Activated CD4-positive, CD25-positive, alpha-beta regulatory T cell treated with anti-CD3 and anti-CD28 coated beads, Interleukin-2, amount 50 U/mL, for 72 hours (primary cell): ENCODE measurements around the gene APOE.
"Not testable (repeated sequence)": the region's sequence is repeated elsewhere in the genome, so short reads cannot be mapped to it uniquely, and the experiment has no call there.

Experiments
- DNase-seq: peaks from one replicate; pipeline ENCODE4 v3.0.0; 2021

The APOE gene

GRCh38 chr19:44905437-44906160 lies at the start of gene APOE:
APOE (plus strand) TSS chr19:44905796; CDS start chr19:44906625, 829 bp downstream.
- DNase-seq, result no peak

DNA sequence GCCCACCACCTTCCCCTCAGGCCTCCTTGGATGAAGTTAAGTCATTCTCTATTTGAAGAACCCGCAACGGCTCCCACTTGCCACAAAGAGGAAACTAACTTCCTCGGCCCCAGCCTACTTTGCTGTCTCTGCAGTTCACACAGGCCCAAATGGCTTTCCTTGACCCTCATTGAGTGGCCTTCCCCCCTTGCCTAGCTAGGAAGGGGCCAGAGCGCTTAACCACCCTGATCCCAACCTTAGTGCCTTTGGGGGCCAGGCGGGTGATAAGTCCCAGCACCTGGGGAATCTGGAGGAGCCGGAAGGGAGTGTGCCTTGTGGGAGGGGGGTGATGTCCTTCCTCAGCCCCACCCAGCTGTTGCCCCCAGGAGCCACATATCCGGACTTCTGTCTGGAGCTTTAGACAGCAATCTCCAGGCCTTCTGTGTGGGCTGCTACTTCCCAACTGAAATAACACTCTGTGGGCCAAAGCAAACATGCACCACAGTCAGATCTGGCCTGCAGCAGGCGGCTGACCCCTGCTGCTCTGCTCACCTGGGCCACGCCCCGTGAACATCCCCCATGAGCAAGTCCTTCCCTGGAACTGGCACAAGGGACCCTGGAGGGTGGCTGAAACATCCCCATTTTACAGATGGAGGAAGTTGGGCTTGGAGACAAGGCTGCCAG lies 49.0 kb upstream of the APOE start:
- no peak for DNase-seq

- DNase-seq, result no peak
Measured at GRCh38 chr19:44857837-44858236, 47.8 kb upstream of the APOE start.

- not testable (repeated sequence) for DNase-seq
Measured at GRCh38 chr19:44861576-44861975, 44.0 kb upstream of the APOE start.

- no peak for DNase-seq
Measured at GRCh38 chr19:44863990-44864389, 41.6 kb upstream of the APOE start.

GRCh38 chr19:44865196-44865767 lies 40.3 kb upstream of the APOE start:
- no peak for DNase-seq

DNA sequence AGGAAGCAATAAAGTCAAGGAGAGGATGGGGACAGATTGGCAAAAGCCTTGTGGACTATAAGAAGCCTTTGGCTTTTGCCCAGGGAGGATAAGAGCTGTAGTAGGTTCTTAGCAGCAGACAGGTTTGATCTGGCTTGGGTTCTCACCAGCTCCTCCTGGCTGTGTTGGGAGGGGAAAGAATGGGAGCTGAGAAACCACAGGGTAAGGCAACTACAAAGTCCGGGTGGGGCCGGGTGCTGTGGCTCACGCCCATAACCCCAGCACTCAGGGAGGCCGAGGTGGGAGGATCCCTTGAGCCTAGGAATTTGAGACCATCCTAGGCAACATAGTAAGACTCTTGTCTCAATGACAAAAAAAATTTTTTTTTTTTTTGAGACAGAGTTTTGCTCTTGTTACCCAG lies 38.9 kb upstream of the APOE start:
- DNase-seq, result no peak

- DNase-seq, result no peak
Measured at GRCh38 chr19:44867578-44867977, 38.0 kb upstream of the APOE start.

DNA sequence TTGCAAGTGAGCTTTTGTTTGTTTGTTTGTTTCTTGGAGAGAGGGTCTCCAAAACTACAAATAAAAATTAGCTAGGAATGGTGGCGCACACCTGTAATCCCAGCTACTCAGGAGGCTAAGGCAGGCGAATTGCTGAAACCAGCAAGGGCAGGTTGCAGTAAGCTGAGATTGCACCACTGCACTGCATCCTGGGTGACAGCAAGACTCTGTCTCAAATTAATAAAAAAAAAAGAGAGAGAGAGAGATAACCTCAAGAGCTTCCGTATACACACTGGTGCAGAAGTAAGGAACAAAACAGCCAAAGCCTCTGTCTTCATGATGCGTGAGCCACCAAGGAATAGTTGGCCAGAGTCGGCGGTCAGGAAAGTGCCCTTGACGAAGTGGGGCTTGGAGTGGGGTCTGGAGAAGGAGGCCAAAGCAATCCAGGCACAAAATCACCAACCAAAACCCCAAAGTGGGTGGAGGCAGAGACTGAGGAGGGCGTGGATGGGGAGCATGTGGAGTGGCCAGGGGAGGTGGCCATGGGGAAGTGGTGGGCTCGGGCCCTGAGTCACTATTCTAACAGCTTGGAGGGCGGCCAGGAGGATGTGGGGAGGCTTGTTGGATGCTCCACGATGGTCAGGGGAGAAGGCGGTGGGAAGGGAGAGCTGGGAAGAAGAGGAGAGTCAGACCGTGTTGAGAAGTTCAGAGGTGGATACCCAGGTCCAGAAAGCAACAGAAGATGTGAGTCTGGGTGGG lies 35.7 kb upstream of the APOE start:
- no peak for DNase-seq

DNA sequence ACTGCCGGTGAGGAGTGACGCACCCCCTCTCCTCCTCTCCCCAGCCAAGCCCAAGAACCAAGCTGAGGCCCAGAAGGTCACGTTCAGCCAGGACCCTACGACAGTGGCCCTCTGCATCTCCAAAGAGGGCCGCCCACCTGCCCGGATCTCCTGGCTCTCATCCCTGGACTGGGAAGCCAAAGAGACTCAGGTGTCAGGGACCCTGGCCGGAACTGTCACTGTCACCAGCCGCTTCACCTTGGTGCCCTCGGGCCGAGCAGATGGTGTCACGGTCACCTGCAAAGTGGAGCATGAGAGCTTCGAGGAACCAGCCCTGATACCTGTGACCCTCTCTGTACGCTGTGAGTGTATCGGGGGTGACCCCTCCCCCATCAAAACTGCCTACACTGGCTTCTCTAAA lies 33.8 kb upstream of the APOE start:
- DNase-seq, result no peak

DNA sequence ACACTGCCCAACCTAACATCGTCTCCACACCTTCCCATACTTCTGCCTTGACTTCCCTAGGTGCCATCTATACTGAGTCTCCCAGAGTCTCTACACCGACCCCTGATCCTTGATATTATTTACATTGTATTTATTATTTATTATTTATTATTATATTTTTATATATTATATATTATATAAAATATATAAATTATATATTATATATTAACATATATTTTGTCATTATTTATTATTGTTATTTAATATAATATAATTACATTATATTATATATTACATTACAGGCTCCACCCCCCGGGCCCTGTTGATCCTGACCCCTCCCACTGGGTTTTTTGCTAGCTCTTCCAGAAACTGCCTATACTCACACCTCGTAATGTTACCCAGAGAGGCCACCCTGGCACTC lies 32.9 kb upstream of the APOE start:
- DNase-seq, result no peak

DNA sequence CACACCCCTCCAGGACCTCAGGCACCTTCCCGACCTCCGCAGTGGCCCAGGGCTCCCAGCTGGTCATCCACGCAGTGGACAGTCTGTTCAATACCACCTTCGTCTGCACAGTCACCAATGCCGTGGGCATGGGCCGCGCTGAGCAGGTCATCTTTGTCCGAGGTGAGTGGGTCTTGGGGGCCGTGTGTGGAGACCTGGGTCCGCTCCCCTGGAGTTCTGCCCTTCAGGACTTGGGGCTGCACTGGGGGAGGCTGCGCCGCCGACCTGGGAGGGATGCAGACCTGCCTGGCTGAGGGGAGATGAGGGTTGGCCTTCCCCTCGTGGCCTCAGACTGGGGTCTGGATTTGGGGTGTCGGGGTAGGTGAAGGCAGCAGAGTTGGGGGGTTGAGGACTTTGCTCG lies 31.3 kb upstream of the APOE start:
- DNase-seq, result no peak

DNA sequence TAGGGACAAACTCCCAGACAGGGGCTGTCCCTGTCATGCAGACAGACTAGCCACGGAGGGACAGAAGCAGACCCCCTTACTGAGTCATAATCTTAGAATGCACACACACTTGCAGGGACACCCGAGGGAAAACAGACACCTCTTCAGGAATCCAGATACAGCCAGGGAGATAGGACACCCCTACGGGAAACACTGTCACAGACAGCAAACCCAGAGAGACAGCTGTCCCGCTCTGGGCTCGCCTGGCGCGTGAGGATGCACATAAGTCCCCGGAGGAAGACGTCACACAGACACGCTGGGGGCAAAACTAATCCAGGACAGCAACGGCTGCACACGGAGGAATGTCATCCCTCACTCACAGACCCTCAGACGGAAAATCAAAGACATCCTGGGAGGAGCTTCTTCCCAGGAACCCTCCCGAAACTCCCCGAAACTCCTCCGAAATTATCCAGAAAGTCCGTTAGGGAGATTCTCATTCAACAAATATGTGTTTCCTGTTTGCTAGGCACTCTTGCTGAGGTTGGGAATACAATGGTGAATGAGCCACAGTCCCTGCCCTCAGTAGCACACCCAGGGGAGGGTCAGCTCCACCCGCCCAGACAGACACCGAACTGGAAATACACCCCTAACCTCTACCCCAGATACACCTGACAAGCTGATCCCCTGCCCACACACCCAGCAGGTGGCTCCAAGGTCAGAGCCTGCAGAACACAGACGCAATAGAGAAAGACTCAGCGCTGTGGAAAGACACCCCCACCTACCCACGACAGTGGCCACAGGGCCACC lies 29.7 kb upstream of the APOE start:
- DNase-seq, result no peak

DNA sequence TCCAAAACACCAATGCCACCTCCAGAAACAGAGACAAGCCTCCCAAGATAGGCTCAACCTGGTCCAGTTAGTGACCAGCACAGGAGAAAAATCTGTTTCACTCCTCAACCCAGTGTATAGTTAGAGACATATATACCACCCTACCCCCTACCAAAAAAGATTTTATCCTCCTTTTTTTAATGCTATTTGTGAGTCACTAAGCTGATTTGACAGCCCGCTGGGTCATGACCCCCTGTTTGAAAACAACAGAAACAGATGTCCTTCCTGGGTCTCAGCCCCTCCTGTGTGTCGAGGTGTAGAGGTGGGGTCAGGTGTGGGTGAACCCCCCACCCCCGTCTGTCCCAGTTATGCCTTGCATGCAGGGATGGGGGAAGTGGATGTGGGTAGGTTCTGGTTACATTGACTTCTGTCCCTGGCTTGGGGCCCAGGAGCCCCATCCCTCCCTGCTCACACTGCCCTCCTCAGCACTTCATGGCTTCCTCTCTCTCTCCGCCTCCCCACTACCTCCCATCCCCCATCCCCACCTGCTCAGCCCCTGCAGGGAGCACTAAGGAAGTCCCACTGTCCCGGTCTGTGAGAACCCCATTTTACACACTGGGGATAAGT lies 28.6 kb upstream of the APOE start:
- DNase-seq, result no peak

GRCh38 chr19:44878120-44878865 lies 27.3 kb upstream of the APOE start:
- no peak for DNase-seq

GRCh38 chr19:44879309-44880065 lies 26.1 kb upstream of the APOE start:
- no peak for DNase-seq

GRCh38 chr19:44882063-44882462 lies 23.5 kb upstream of the APOE start:
- no peak for DNase-seq

DNA sequence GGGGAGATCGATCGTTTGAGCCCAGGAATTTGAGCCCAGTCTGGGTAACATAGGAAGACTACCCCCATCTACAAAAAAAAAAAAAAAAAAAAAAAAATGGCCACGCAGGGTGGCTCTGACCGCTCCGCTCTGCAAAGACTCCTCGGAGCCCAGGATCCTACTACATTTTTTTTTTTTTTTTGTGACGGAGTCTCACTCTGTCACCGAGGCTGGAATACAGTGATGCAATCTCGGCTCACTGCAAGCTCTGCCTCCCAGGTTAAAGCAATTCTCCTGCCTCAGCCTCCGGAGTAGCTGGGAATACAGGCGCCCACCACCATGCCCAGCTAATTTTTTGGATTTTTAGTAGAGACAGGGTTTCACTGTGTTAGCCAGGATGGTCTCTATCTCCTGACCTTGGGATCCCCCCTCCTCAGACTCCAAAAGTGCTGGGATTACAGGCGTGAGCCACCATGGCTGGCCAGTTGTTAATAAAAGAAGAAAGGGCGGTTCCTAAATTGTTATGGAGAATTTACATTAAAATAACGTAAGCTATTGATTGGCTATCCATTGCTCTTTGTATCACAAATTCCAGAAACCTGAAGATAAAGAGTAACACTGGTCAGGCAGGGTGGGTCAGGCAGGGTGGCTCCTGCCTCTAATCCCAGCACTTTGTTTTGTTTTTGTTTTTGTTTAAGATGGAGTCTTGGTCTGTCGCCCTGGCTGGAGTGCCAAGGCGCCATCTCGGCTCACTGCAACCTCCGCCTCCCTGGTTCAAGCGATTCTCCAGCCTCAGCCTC lies 22.8 kb upstream of the APOE start:
- not testable (repeated sequence) for DNase-seq

- no peak for DNase-seq
Measured at GRCh38 chr19:44883922-44884321, 21.7 kb upstream of the APOE start.

- DNase-seq, result no peak
Measured at GRCh38 chr19:44884566-44884965, 21.0 kb upstream of the APOE start.
